Measurements from ENCODE around the gene CDH4. TPM values are rescaled to one million over a fixed set of nuclear protein-coding genes. Genes with fewer than 3 reads are reported as not detected.

Gene CDH4
- total RNA-seq, 4 donors from 2014 or later = not detected

- Histone ChIP-seq H3K9me3 (no peaks in the 10 kb centered on the region), H3K27me3 (no peaks in the 10 kb centered on the region), H3K4me3 (no peak overlapping the region), H3K4me1 (no peaks in the 10 kb centered on the region), H3K27ac (no peak overlapping the region), H3K36me3 (no peaks in the 10 kb centered on the region)
- no peak for DNase-seq
- in situ Hi-C loops (cut with MboI; ENCODE audit: low pct_ligation_motif_present in 1 of 4, low pct_unique_long_range_greater_than_20kb in 1 of 4, low sequenced_read_pairs in 3 of 4) (no loop called here), intact Hi-C loops (cut with DNase I; ENCODE audit: low total_unique reads) (no loop called here)
- TF ChIP-seq CTCF (IDR thresholded peaks at IDR 0.05) = no peak
- no peak for TF ChIP-seq POLR2AphosphoS5 (IDR thresholded peaks at IDR 0.05)
- no peak for TF ChIP-seq EP300 (IDR thresholded peaks at IDR 0.05; ENCODE audit: low read depth)
- no peak for TF ChIP-seq POLR2A (IDR thresholded peaks at IDR 0.05)
- WGBS, 2 donors (ENCODE audit: low coverage in 1 of 2) = 85% methylated on average over 20 of the region's 20 CpGs; no CpG with 5 or more reads in 1 of the 2 donors
Observed at GRCh38 chr20:61872371-61872900, 620.4 kb downstream of the CDH4 start.

GRCh38 chr20:61873651-61874420 lies 621.8 kb downstream of the CDH4 start:
- 88 to 93% methylated on average over 3 to 38 of the region's 38 CpGs for WGBS, 2 donors (ENCODE audit: low coverage in 1 of 2)
- no peaks in the 10 kb centered on the region for H3K4me1 ChIP-seq
- no peaks in the 10 kb centered on the region for H3K27me3 ChIP-seq
- H3K36me3 ChIP-seq = no peaks in the 10 kb centered on the region
- H3K27ac ChIP-seq = no peak overlapping the region
- H3K4me3 ChIP-seq = no peak overlapping the region
- TF ChIP-seq CTCF (IDR thresholded peaks at IDR 0.05) (no peak), EP300 (IDR thresholded peaks at IDR 0.05; ENCODE audit: low read depth) (no peak)
- H3K9me3 ChIP-seq = no peaks in the 10 kb centered on the region
- in situ Hi-C loops (cut with MboI; ENCODE audit: low pct_ligation_motif_present in 1 of 4, low pct_unique_long_range_greater_than_20kb in 1 of 4, low sequenced_read_pairs in 3 of 4) = no loop called here
- no peak for DNase-seq
- intact Hi-C loops (cut with DNase I; ENCODE audit: low total_unique reads) = no loop called here

- DNase-seq = no peak
- TF ChIP-seq CTCF (IDR thresholded peaks at IDR 0.05) = no peak
- Histone ChIP-seq H3K36me3 (no peaks in the 10 kb centered on the region), H3K9me3 (no peaks in the 10 kb centered on the region), H3K27me3 (no peaks in the 10 kb centered on the region), H3K27ac (no peak overlapping the region), H3K4me3 (no peak overlapping the region), H3K4me1 (no peaks in the 10 kb centered on the region)
- in situ Hi-C loops (cut with MboI; ENCODE audit: low pct_ligation_motif_present in 1 of 4, low pct_unique_long_range_greater_than_20kb in 1 of 4, low sequenced_read_pairs in 3 of 4) = no loop called here
- 57% methylated on average over 27 of the region's 27 CpGs; no CpG with 5 or more reads in 1 of the 2 donors for WGBS, 2 donors (ENCODE audit: low coverage in 1 of 2)
- intact Hi-C loops (cut with DNase I; ENCODE audit: low total_unique reads) = no loop called here
Observed at GRCh38 chr20:61874421-61875068, 622.5 kb downstream of the CDH4 start.

- in situ Hi-C loops (cut with MboI; ENCODE audit: low pct_ligation_motif_present in 1 of 4, low pct_unique_long_range_greater_than_20kb in 1 of 4, low sequenced_read_pairs in 3 of 4) = no loop called here
- TF ChIP-seq EP300 (IDR thresholded peaks at IDR 0.05; ENCODE audit: low read depth) = no peak
- no peak for DNase-seq
- no peaks in the 10 kb centered on the region for H3K4me1 ChIP-seq
- H3K36me3 ChIP-seq = no peaks in the 10 kb centered on the region
- H3K27ac ChIP-seq = no peak overlapping the region
- WGBS, 2 donors (ENCODE audit: low coverage in 1 of 2) = 73 to 83% methylated on average over 4 to 25 of the region's 25 CpGs
- intact Hi-C loops (cut with DNase I; ENCODE audit: low total_unique reads) = no loop called here
- no peak overlapping the region for H3K4me3 ChIP-seq
- no peaks in the 10 kb centered on the region for H3K9me3 ChIP-seq
- H3K27me3 ChIP-seq = no peaks in the 10 kb centered on the region
Observed at GRCh38 chr20:61875221-61875885, 623.3 kb downstream of the CDH4 start.
